ENCODE data around the gene TIE1.

Gene TIE1

GRCh38 chr1:43293896-43294760 is 6.7 kb upstream of the TIE1 start:
- DNase-seq, result no peak

- DNase-seq, result no peak
Observed at GRCh38 chr1:43294761-43295160, 6.0 kb upstream of the TIE1 start.

GRCh38 chr1:43296207-43296606 is 4.6 kb upstream of the TIE1 start:
- DNase-seq, result no peak

- no peak for DNase-seq
Observed at GRCh38 chr1:43298055-43298454, 2.7 kb upstream of the TIE1 start.

- no peak for DNase-seq
Observed at GRCh38 chr1:43299101-43299500, 1.7 kb upstream of the TIE1 start.

- no peak for DNase-seq
Observed at GRCh38 chr1:43302201-43302600, 1.4 kb downstream of the TIE1 start.

- DNase-seq, result no peak
Observed at GRCh38 chr1:43302721-43303470, 2.1 kb downstream of the TIE1 start.

GRCh38 chr1:43303471-43304313 is 2.9 kb downstream of the TIE1 start:
- DNase-seq, result no peak

GRCh38 chr1:43304314-43304681 is 3.5 kb downstream of the TIE1 start:
- no peak for DNase-seq

GRCh38 chr1:43304771-43305300 is 4.1 kb downstream of the TIE1 start:
- DNase-seq, result no peak

- DNase-seq, result no peak
Observed at GRCh38 chr1:43305461-43305860, 4.7 kb downstream of the TIE1 start.

GRCh38 chr1:43305926-43306687 is 5.3 kb downstream of the TIE1 start:
- DNase-seq, result no peak

- DNase-seq, result no peak
Observed at GRCh38 chr1:43306688-43307457, 6.1 kb downstream of the TIE1 start.

- no peak for DNase-seq
Observed at GRCh38 chr1:43307458-43308158, 6.8 kb downstream of the TIE1 start.

GRCh38 chr1:43308635-43309404 is 8.0 kb downstream of the TIE1 start:
- DNase-seq, result no peak

- DNase-seq, result no peak
Observed at GRCh38 chr1:43309405-43310025, 8.7 kb downstream of the TIE1 start.

GRCh38 chr1:43311521-43311920 is 10.7 kb downstream of the TIE1 start:
- DNase-seq, result no peak

GRCh38 chr1:43312212-43312623 is 11.4 kb downstream of the TIE1 start:
- DNase-seq, result no peak

Data from NCI-H1092 treated with DMSO at 0.1 percent for 48 hours (cell line).